Stimulated activated CD8-positive, alpha-beta memory T cell treated with anti-CD3 and anti-CD28 coated beads, Interleukin-12 subunit alpha, Interleukin-12 subunit beta, amount 100 ng/mL, for 1 hour (primary cell): ENCODE measurements around the gene ZNF75A.
A peak's percentile ranks its signal among the peaks of the same experiment; 100 is the strongest.
"Not testable (repeated sequence)": the region's sequence is repeated elsewhere in the genome, so short reads cannot be mapped to it uniquely, and the experiment has no call there.

Experiments used
- DNase-seq: peaks from one replicate; pipeline ENCODE4 v3.0.0-alpha.2; 2020; ENCODE audit warnings: low read depth

The ZNF75A gene

DNA sequence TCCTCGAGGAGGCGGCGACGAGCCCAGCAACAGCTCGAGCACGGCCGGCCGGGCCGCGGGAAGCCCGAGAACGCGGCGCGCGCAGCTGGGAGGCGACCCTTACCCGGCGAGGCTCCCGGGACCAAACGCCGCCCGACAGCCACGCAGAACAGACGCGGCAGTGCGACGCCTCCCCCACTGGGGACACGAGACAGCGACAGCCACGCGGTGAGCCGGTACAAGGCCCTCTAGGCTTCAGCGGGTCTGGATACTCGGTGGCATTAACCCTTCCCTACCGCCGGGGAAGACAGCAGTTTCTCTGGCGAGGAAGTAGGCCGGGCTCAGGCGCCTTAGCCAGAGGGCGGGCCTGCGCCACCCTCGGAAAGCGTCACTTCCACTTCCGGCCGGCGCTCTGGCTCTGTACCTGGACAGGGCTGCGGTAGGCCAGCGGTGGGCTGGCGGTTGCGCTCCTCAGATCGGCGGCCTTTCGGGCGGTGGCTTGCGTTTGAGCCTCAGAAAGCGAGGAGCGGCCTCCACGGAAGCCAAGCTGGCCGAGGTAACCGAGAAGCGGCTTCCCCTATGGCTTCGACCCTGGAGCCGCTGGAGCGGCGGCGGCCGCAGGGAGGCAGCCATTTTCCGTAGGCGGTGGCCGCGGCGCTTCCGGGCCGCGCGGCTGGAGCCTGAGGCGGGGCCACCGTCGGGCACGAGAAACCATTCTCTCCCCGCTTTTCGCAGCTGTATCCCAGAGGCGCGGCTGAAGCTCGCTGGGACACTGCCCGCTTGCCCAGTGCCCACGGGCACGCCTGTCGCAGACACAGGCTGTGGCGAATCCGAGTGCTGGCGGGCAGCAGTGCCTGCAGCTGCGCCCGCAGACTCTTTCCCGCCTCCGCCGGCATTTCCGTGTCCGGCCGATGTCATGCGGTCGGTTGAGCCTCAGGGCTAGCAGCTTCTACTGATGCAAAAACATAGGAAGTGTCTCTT is at the start of gene ZNF75A, which contains the start of gene TIGD7:
TSS of gene ZNF75A (plus strand) at position 389 of the 960 bp plus-strand sequence. CDS start 2,932 bp downstream, outside the sequence.
TSS of gene TIGD7 (minus strand) at position 322 of the 960 bp plus-strand sequence. CDS start 4,816 bp downstream, outside the sequence.
- DNase-seq: peak; percentile 58

DNA sequence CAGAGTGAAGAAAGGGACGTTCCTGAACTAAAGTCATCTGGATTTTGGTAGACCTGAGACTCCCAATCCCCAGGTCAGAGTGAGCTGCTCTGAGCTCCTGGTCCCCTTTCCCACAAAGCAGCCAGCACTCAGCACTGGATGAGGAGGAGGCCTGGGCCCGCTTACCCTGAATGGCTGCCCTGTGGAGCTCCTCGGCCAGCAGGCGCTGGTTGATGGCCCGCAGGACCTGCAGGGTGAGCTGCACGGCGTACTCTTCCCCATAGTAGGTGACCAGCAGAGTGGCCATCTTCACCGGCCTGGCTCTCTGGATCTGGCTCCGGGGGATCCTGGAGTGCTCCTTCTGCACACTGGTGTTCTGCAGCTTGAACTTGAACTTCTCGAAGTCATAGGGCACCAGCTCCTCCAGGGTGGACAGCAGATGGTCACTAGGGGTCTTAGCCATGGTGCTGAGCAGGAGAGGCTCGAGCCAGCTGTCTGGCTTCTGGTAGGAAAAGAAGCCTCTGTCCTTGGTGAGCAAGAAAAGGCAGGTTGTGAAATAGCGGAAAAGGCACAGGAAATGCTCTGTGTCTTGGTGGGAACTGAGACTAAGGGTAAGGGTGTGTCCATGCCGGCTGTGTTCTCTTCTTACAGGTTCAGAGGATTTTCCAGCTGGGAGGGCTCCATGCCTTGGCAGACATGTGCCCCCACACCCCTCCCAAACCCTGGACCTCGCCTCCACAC is 49.0 kb upstream of the ZNF75A start, which contains the start of gene MEFV:
TSS of gene MEFV (minus strand) at position 488 of the 720 bp plus-strand sequence. CDS start at position 442, 46 bp downstream.
- DNase-seq: no peak

DNA sequence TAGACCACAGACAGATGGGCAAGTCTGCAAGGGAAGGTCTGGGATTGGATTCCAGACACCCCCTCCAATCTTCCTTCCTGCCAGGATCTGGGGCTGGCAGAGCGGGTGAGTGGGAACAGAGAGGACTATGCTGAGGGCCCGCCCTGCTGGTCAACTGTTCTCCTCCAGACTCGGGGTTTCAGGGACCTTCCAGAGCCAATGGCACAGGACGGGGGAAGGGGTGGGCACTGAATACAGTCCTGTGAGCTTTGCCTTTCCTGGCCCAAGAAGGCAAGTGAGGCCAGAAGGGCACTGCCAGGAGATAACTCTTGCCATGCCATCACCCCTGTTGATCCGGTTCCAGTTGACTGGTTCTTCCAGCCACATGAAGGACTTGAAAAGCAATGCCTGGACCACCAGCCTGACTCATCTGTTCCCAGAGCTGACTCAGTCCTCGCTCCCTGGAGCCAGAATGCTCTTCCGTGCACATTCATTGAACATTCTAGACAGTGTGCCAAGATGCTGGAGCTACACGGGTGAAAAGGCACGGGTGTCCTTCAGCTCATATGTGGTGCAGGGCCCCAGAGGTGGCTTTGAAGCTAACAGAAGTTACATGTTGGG is 48.3 kb upstream of the ZNF75A start:
- DNase-seq: no peak

DNA sequence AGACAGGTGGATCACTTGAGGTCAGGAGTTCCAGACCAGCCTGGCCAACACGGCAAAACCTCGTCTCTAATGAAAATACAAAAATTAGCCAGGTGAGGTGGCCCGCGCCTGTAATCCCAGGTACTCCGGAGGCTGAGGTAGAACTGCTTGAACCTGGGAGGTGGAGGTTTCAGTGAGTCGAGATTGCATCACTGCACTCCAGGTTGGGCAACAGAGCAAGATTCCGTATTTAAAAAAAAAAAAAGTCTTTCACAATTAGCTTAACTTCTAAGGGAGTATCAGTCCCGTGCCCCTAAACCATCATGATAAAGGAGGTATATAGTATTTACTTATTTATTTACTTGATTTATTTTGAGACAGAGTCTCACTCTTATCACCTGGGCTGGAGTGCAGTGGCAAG is 45.5 kb upstream of the ZNF75A start:
- DNase-seq: no peak

DNA sequence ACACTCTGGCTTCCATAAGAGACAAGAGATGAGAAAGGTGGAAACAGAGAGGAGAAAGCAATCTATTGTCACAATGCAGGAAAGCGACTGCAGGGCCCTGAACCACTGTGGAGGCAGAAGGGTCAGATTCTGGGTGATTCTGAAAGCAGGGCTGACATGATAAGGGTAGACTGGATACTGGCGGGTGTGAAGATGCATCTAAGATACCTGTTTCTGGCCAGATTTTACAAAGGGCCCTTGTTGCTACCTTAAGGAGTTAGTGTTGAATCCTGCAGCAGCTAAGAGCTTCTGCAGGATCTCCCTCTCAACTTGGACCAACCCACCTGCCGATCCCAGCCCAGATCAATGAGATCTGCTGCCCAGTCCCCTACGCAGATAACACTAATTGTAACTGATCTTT is 42.8 kb upstream of the ZNF75A start:
- DNase-seq: no peak

DNA sequence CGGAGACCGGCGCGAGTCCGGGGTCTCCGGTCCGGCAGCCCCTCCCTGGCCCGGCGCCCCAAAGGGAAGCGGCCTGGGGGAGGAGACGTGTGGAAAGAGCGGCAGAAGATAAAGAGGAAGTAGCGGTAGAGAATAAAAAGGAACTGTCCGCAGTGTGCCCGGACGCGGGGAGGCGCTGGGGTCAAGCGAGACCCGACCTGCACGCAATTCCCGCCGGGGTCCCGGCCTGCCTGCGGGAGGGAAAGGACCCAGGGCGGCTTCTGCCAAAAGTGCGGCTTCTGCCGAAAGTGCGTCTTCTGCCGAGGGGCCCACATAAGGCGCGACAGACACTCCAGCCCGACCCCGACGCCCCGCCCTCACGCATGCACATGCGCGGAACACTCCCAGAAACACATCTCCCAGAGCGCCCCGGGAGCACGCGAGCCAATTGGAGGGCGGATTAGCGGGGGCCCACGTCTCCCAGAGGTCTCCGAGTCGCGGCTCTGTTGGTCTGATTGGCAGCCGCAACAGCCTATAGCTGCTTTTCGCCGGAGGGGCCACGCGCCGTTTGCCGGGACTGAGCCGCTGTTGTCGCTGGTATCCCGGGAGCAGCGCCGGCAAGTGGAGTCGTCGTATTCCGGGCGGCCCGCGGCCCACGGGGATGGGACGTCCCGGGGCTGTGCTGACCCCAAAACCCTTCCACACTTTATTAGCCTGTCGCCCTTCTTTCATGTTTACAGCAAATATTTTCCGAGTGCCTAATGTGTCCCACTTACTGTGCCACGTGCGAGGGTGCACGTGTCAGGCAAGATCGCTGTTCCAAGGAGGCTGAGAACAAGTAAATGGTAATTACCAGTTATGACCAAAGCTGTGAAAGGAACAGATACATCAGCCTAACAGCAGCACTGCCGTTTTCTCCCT is 40.9 kb upstream of the ZNF75A start:
- DNase-seq: peak; percentile 98

DNA sequence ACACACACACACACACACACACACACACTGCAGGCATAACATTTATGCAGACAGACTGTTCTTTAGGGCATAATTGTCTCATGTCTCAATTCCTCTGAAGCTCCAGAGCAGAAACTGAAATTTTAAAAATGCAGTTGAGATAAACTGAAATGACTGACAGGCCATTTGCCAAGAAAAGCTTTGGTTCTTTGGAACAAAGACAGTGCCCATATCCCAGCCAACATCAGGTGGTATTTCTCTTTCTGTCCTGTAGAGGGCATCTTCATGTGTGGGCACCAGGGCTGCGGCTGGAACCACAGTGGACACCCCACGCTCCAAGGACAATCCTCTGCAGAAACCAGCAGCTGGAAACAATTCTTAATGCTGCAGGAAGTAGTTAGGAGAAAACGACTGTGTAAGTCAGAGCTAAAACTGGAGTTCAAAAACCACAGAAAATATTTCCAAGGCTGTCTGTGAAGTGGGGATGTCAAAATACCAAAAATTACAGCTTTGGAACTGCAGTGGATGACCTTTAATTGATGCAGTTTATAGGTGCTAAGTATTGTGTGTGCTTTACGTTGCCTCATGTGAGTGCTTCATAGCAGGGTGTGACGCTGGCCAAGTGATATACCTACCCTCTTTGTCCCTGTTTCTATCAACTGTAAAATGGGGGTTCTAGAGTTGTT is 38.3 kb upstream of the ZNF75A start:
- DNase-seq: no peak

DNA sequence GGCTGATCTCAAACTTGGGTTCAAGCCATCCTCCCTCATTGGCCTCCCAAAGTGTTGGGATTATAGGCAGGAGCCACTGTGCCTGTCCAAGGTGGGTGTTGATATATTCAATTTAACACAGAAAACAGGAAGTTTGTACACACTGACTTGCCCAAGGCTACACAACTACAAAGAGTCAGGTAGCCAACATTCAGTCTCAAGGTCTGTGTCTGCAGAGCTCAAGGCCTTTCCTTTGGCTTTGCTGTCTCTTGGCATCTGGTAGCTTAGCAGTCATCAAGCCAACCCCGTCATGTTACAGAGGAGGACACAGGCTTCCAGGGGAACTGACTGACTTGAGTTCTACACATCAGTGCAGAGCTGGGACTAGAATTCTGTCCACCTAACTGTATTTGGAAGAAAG is 37.0 kb upstream of the ZNF75A start:
- DNase-seq: no peak

DNA sequence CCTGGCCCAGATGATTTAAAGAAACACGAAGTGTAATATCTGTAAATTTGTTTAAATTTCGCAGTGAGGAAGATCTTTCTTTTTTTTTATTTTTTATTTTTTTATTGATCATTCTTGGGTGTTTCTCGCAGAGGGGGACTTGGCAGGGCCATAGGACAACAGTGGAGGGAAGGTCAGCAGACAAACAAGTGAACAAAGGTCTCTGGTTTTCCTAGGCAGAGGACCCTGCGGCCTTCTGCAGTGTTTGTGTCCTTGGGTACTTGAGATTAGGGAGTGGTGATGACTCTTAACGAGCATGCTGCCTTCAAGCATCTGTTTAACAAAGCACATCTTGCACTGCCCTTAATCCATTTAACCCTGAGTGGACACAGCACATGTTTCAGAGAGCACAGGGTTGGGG is 34.6 kb upstream of the ZNF75A start:
- DNase-seq: not testable (repeated sequence)

DNA sequence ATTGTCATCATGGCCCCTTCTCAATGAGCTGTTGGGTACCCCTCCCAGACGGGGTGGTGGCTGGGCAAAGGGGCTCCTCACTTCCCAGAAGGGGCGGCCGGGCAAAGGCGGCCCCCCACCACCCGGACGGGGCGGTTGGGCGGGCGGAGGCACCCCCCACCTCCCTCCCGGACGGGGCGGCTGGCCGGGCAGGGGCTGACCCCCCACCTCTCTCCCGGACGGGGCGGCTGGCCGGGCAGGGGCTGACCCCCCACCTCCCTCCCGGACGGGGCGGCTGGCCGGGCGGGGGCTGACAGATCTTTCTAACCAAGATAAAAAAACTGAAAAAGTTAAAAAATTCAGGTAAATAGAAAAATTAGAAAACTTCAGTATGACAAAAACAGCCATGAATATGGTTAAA is 34.0 kb upstream of the ZNF75A start:
- DNase-seq: not testable (repeated sequence)

DNA sequence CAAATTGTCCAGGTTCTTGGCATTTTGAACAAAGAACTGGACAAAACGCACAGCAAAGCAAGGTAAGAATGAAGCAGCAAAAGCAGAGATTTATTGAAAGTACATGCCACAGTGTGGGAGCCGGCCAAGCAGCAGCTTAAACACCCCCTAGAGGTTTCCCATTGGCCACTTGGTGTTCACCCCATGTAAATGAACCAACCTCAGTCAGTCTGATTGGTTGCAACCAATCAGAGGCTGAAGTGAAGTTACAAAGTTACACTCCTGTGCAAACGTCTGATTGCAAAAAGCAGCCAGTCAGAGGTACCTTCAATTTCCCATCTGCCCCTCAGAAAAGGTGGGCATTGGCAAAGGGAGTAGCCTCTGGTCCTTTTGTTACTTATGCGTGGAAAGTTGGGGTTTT is 30.8 kb upstream of the ZNF75A start:
- no peak for DNase-seq

DNA sequence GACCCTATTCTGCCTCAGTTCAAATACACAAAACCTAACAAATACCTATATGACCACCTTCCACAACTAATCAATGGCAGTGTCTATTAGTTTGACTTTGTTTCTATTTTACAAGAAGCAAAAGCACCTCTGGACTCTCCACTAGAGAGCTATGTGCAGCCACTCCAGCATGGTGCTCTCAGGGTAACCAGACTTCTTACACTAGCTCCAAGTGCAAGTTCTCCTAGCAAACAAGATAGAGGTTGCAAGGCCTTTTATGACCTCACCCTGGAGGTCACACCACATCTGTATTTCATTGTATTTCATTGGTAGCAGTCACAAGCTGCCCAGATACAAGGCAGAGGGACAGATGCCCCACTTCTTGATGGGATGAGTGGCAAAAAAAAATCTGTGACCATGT is 30.4 kb upstream of the ZNF75A start:
- no peak for DNase-seq

DNA sequence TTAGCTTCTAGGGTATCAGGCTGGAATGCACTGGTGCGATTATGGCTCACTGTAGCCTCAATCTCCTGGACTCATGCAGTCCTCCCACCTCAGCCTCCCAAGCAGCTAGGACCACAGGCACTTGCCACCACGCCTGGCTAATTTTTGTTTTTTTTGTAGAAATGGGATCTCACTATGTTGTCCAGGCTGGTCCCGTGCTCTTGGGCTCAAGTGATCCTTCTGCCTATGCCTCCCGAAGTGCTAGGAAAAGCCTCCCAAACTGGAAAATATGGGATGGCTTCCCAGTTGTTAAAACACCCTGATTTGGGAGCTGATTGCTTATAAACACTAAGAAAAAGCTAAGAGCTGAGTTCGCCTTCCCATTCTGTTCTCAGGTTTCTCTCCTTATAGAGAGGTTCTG is 28.6 kb upstream of the ZNF75A start:
- no peak for DNase-seq

DNA sequence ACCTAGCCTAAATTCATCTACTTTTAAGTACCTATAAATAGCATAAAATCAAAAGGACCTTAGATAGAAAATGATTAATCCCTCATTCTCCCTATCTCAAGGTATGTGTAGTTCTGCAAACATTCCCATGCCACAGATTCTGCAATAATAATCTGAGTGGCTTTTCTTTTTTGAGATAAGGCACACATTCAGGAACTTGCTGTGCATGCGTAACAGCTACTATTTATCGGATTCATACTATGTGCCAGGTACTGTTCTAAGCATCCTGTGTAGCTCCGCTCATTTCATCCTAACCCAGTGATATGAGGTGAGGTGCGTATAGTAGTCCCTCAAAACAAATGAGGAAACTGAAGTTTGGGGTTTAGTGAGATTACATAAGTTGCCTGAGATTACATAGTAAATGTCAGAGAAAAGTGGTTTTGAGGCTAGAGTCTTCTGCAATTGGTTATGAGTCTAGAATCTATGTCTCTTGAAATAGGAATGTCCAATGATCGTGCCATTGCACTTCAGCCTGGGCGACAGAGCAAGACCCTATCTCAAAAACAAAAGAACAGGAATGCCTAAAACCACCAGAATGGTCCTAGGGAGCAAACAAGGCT is 24.0 kb upstream of the ZNF75A start:
- DNase-seq: no peak

DNA sequence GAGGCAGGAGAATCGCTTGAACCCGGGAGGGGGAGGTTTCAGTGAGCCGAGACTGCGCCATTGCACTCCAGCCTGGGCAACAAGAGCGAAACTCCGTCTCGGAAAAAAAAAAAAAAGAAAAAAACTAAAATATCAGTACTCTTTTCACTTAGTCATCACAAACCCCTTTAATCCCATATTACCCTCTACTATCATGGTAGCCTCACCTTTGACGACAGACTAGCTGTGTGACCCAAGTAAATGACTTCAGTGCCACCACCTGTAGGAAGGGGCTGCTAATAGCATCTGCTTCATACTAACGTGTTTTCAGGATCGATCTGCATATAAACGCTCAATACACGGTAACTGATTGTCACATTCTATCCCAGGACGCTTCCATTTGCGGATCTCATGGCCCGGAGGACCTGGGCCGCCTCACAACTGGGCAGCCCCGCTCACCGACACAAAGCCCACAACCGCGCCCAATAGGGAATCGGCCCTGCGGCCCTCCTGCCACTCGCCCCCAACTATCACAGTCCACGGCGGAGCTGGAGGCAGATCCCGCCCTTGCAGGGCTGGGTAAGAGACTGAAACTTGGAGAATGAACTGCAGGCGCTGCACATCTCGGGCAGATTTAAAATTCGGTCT is 23.1 kb upstream of the ZNF75A start:
- no peak for DNase-seq

DNA sequence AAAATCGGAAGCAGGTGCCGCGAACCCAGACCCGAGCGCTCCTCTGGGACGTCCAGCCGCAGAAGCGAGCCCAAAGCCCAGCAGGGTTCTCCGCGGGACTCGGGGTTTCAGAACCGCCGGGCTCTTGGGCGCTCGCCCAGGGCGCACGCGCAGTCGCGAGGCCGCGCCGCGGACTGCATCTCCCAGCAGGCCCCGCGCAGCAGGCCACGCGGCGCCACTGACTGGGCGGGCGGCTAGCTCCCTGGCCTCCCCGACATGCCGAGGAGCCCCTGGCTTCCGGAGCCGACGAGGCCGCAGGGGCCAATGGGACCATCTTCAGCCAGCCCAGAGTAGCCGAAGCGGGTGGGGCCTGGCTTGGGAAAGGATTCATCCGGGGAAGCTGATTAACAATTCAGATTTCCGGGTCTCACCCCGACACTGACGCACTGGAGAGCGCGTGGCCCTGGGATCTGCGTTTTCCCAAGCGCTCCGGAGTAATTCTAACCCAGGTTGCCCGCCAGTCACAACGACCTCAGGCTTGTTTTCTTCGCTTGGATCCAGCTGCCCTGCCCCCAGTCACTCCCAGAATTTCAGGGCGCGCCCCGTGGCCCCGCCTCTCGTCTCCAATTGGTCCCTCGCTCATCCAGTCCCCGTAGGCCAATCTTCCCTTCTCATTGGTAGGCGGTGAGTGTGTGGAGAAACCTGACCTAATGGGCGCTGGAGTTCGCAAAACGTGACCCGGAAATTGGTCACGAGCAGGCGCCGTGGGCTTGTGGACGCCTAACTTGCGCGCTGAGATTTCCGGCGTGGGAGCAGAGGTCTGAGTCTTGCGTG is 22.4 kb upstream of the ZNF75A start, which contains the start of gene ZNF263:
TSS of gene ZNF263 (plus strand) at position 762 of the 813 bp plus-strand sequence. CDS start 328 bp downstream, outside the sequence.
- peak; percentile 89 for DNase-seq

DNA sequence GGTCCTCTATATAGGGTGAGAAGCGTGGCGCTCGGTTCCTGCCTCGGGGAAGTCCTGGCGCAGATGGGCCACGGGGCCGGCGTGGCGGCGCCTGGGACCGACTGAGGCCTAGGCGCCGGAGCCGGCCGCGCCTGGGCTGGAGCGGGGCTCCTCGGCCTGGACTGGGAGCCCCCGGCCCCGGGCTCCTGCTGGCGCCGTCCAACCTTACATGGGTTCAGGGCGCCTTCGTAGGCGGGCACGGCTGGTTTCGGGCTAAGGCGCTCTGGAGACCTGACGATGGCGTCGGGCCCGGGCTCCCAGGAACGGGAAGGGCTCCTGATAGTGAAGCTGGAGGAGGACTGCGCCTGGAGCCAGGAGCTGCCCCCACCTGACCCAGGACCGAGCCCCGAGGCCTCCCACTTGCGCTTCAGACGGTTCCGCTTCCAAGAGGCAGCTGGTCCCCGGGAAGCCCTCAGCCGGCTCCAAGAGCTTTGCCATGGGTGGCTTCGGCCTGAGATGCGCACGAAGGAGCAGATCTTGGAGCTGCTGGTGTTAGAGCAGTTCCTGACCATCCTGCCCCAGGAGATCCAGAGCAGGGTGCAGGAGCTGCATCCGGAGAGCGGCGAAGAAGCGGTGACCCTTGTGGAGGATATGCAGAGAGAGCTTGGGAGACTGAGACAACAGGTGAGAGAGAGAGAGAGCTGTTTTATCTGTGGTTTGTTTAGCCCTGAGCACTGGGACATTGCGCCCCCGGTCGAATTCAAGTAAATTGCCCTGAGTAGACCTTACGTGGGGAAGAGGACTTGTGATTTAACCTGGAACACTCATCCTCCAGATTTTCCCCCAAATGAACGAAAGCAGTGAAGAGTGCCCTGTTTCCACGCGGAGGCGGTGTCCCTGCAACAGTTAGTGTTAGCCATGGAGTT is 21.5 kb upstream of the ZNF75A start:
- no peak for DNase-seq

DNA sequence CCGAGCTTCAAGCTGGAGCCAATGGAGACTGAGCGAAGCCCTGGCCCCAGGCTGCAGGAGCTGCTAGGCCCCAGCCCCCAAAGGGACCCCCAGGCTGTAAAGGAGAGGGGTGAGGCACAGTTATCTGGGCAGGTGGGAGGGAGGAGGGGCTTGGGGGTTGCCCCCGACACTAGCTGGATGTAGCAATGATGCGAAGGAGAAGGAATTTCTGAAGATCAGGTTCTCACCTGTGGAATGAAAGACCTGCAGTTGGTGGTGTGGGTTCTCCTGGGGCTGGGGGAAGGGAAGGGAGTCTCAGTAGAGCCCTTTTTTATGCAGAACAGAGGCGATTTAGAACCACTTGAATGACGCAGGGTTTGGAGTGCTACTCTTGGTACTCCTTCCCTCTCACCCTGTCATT is 20.2 kb upstream of the ZNF75A start:
- no peak for DNase-seq
